ENCODE data around the gene CUX1. TPM values are rescaled to one million over a fixed set of nuclear protein-coding genes. Genes with fewer than 3 reads are reported as not detected.

Gene CUX1
- total RNA-seq, 1 experiment from 2014 or later, result 53.5 TPM

DNA sequence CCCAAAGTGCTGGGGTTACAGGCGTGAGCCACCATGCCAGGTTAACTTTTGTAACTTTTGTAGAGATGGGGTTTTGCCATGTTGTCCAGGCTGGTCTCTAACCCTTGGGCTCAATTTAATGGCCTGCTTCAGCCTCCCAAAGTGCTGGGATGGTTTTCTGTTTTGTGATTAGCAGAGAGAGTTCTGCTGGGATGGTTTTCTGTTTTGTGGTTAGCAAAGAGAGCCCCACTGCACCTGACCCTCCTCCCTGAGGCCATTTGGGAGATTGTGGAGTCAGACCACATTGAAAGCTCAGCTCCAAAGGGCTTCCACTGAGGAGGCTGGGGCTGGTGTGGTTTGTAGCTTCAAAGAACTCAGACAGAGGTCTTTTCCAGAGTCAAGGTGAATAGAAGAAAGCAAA lies 29.6 kb upstream of the CUX1 start:
- H3K23ac ChIP-seq (ENCODE audit: insufficient read length, low read depth, low read length), result no peak overlapping the region
- H4K8ac ChIP-seq (replicated peaks; ENCODE audit: insufficient read length, low read depth, low read length), result no peak overlapping the region
- no peak overlapping the region for H3K27ac Mint-ChIP-seq
- no peak overlapping the region for H4K5ac ChIP-seq (ENCODE audit: insufficient read length, low read depth, low read length)
- H3K9me3 ChIP-seq (ENCODE audit: control insufficient read depth, low read depth, low read length), result no peaks in the 10 kb centered on the region
- peaks cover 23% of the 10 kb centered on the region for H3K27me3 Mint-ChIP-seq (ENCODE audit: low read depth)
- H3K4me1 ChIP-seq (ENCODE audit: insufficient read depth, low read length), result no peaks in the 10 kb centered on the region
- H3K18ac ChIP-seq (ENCODE audit: insufficient read length, low read depth, low read length), result no peak overlapping the region
- no peak for DNase-seq
- no peak overlapping the region for H3K4ac ChIP-seq (ENCODE audit: low read depth, low read length)
- H4K20me1 ChIP-seq (ENCODE audit: control insufficient read depth, insufficient read depth, insufficient read length), result no peaks in the 10 kb centered on the region
- H4K91ac ChIP-seq (ENCODE audit: insufficient read length, low read depth, low read length), result no peak overlapping the region
- peaks cover 0 to 5% of the 10 kb centered on the region in 2 experiments; a peak in 2 of 5 replicates for H3K9me3 Mint-ChIP-seq
- H3K56ac ChIP-seq (ENCODE audit: insufficient read length, low read depth, low read length), result no peak overlapping the region
- no peaks in the 10 kb centered on the region for H3K79me2 ChIP-seq (ENCODE audit: insufficient read depth, low read length)
- H2BK120ac ChIP-seq (ENCODE audit: low read depth, low read length, poor library complexity, severe bottlenecking), result no peak overlapping the region
- H2BK12ac ChIP-seq (ENCODE audit: insufficient read length, low read depth, low read length), result no peak overlapping the region
- H3K14ac ChIP-seq (ENCODE audit: insufficient read depth, low read length), result no peak overlapping the region
- no peaks in the 10 kb centered on the region for H3K23me2 ChIP-seq (ENCODE audit: insufficient read length, low read depth, low read length, poor library complexity, severe bottlenecking)
- no peak overlapping the region for H3K4me3 Mint-ChIP-seq
- no peak overlapping the region for H2BK5ac ChIP-seq (ENCODE audit: insufficient read length, low read length)
- H3K4me1 Mint-ChIP-seq, result 0 out of 4 replicates have a peak, but pooled peaks cover 0 to 5% of the 10 kb centered on the region in 2 experiments
- no peaks in the 10 kb centered on the region for H3K36me3 Mint-ChIP-seq (ENCODE audit: insufficient read depth in 1 of 3, low read depth in 3 of 3)
- no peak overlapping the region for H3K9ac ChIP-seq (ENCODE audit: extremely low read depth, insufficient read length, low read length)
- no peak overlapping the region for H3K4me2 ChIP-seq (ENCODE audit: insufficient read depth, insufficient read length, low read length)
- no peak overlapping the region for H2AFZ ChIP-seq (ENCODE audit: low read length)
- no peaks in the 10 kb centered on the region for H3K79me1 ChIP-seq (ENCODE audit: insufficient read depth, low read depth, low read length, poor library complexity, severe bottlenecking)
- H2BK15ac ChIP-seq (ENCODE audit: low read depth, low read length), result no peak overlapping the region
- no CpG with 5 or more reads among the region's 1 CpG for WGBS (ENCODE audit: extremely low coverage, insufficient read length, low lambda C conversion rate)
- H3K27me3 ChIP-seq (ENCODE audit: insufficient read depth, low read length), result no peaks in the 10 kb centered on the region
- no peak overlapping the region for H3T11ph ChIP-seq (ENCODE audit: low read length)
- TF ChIP-seq, protein P1, sequence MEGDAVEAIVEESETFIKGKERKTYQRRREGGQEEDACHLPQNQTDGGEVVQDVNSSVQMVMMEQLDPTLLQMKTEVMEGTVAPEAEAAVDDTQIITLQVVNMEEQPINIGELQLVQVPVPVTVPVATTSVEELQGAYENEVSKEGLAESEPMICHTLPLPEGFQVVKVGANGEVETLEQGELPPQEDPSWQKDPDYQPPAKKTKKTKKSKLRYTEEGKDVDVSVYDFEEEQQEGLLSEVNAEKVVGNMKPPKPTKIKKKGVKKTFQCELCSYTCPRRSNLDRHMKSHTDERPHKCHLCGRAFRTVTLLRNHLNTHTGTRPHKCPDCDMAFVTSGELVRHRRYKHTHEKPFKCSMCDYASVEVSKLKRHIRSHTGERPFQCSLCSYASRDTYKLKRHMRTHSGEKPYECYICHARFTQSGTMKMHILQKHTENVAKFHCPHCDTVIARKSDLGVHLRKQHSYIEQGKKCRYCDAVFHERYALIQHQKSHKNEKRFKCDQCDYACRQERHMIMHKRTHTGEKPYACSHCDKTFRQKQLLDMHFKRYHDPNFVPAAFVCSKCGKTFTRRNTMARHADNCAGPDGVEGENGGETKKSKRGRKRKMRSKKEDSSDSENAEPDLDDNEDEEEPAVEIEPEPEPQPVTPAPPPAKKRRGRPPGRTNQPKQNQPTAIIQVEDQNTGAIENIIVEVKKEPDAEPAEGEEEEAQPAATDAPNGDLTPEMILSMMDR (conservative IDR thresholded peaks at IDR 0.05), result no peak
- no peak overlapping the region for H2BK20ac ChIP-seq (ENCODE audit: low read depth, low read length, poor library complexity, severe bottlenecking)
- no peak overlapping the region for H2AK5ac ChIP-seq (ENCODE audit: insufficient read length, low read length)
- H3K27ac ChIP-seq (ENCODE audit: insufficient read length, low read depth, low read length), result no peak overlapping the region

All from H9 (cell line).